H9 (cell line): ENCODE data around the gene EXD2. TPM values are rescaled to one million over a fixed set of nuclear protein-coding genes. Genes with fewer than 3 reads are reported as not detected.

Experiments used
- DNase-seq: peaks from one replicate; pipeline ENCODE4 v3.0.0-alpha.2; 2017
- H2AFZ ChIP-seq: one replicate; pipeline ENCODE4 v1.6.1; 2013; ENCODE audit warnings: mild to moderate bottlenecking, low read length, control low read depth, moderate library complexity
- H2AK5ac ChIP-seq: 2 replicates; pipeline ENCODE4 v1.6.1; 2013; ENCODE audit warnings: low read length, control low read depth, mixed read lengths; ENCODE audit not compliant: insufficient read length
- H2BK120ac ChIP-seq: one replicate; pipeline ENCODE4 v1.6.1; 2013; ENCODE audit warnings: low read depth, mild to moderate bottlenecking, low read length, control low read depth, inconsistent platforms; ENCODE audit not compliant: poor library complexity, severe bottlenecking
- H2BK12ac ChIP-seq: 2 replicates; pipeline ENCODE4 v1.6.1; 2013; ENCODE audit warnings: low read length, control low read depth, mixed read lengths, low read depth; ENCODE audit not compliant: insufficient read length
- H2BK15ac ChIP-seq: 2 replicates; pipeline ENCODE4 v1.6.1; 2013; ENCODE audit warnings: low read depth, low read length, control low read depth
- H2BK20ac ChIP-seq: one replicate; pipeline ENCODE4 v1.6.1; 2013; ENCODE audit warnings: low read depth, mild to moderate bottlenecking, low read length, control low read depth, inconsistent platforms; ENCODE audit not compliant: poor library complexity, severe bottlenecking
- H2BK5ac ChIP-seq: 2 replicates; pipeline ENCODE4 v1.6.1; 2013; ENCODE audit warnings: low read length, control low read depth, mixed read lengths; ENCODE audit not compliant: insufficient read length
- H3K14ac ChIP-seq: 2 replicates; pipeline ENCODE4 v1.6.1; 2013; ENCODE audit warnings: low read length, control low read depth; ENCODE audit not compliant: insufficient read depth
- H3K18ac ChIP-seq: 2 replicates; pipeline ENCODE4 v1.6.1; 2013; ENCODE audit warnings: low read depth, mild to moderate bottlenecking, mixed read lengths, low read length, control low read depth; ENCODE audit not compliant: insufficient read length
- H3K23ac ChIP-seq: 2 replicates; pipeline ENCODE4 v1.6.1; 2013; ENCODE audit warnings: low read length, control low read depth, mixed read lengths, low read depth; ENCODE audit not compliant: insufficient read length
- H3K23me2 ChIP-seq: 2 replicates; pipeline ENCODE4 v1.6.1; 2013; ENCODE audit warnings: low read depth, mild to moderate bottlenecking, mixed read lengths, low read length, control low read depth; ENCODE audit not compliant: insufficient read length, poor library complexity, severe bottlenecking
- H3K27ac ChIP-seq: 2 replicates; pipeline ENCODE4 v1.5.1; 2013; ENCODE audit warnings: low read length, control low read depth, mixed read lengths, low read depth; ENCODE audit not compliant: insufficient read length
- H3K27me3 ChIP-seq: 2 replicates; pipeline ENCODE4 v1.6.1; 2013; ENCODE audit warnings: low read length, control low read depth, inconsistent platforms; ENCODE audit not compliant: insufficient read depth
- H3K4ac ChIP-seq: 2 replicates; pipeline ENCODE4 v1.6.1; 2013; ENCODE audit warnings: low read depth, mild to moderate bottlenecking, control low read depth, inconsistent platforms, low read length, moderate library complexity
- H3K4me1 ChIP-seq: 2 replicates; pipeline ENCODE4 v1.6.1; 2013; ENCODE audit warnings: low read length, control low read depth, inconsistent platforms; ENCODE audit not compliant: insufficient read depth
- H3K4me2 ChIP-seq: 2 replicates; pipeline ENCODE4 v1.6.1; 2013; ENCODE audit warnings: low read length, control low read depth, mixed read lengths; ENCODE audit not compliant: insufficient read length, insufficient read depth
- H3K56ac ChIP-seq: 2 replicates; pipeline ENCODE4 v1.6.1; 2013; ENCODE audit warnings: low read depth, mild to moderate bottlenecking, mixed read lengths, low read length, control low read depth; ENCODE audit not compliant: insufficient read length
- H3K79me1 ChIP-seq: 2 replicates; pipeline ENCODE4 v1.6.1; 2013; ENCODE audit warnings: low read depth, mild to moderate bottlenecking, moderate library complexity, low read length, control low read depth, inconsistent platforms; ENCODE audit not compliant: insufficient read depth, poor library complexity, severe bottlenecking
- H3K79me2 ChIP-seq: 2 replicates; pipeline ENCODE4 v1.6.1; 2013; ENCODE audit warnings: low read length, control low read depth, inconsistent platforms; ENCODE audit not compliant: insufficient read depth
- H3K9ac ChIP-seq: 2 replicates; pipeline ENCODE4 v1.6.1; 2013; ENCODE audit warnings: low read length, control low read depth, mixed read lengths; ENCODE audit not compliant: insufficient read length; ENCODE audit errors: extremely low read depth
- H3K9me3 ChIP-seq: one replicate; pipeline ENCODE4 v1.6.1; 2013; ENCODE audit warnings: low read depth, low read length, inconsistent platforms; ENCODE audit not compliant: control insufficient read depth
- H3T11ph ChIP-seq: one replicate; pipeline ENCODE4 v1.6.1; 2013; ENCODE audit warnings: mild to moderate bottlenecking, low read length, control low read depth, inconsistent platforms
- H4K20me1 ChIP-seq: one replicate; pipeline ENCODE4 v1.6.1; 2013; ENCODE audit not compliant: control insufficient read depth, insufficient read length, insufficient read depth
- H4K5ac ChIP-seq: 2 replicates; pipeline ENCODE4 v1.6.1; 2013; ENCODE audit warnings: low read depth, mild to moderate bottlenecking, mixed read lengths, low read length, control low read depth; ENCODE audit not compliant: insufficient read length
- H4K8ac ChIP-seq: replicated peaks from 2 replicates; pipeline ENCODE4 v1.6.1; 2013; ENCODE audit warnings: low read length, control low read depth, mixed read lengths, low read depth; ENCODE audit not compliant: insufficient read length
- H4K91ac ChIP-seq: 2 replicates; pipeline ENCODE4 v1.6.1; 2013; ENCODE audit warnings: low read depth, mild to moderate bottlenecking, moderate library complexity, mixed read lengths, low read length, control low read depth; ENCODE audit not compliant: insufficient read length
- H3K27ac Mint-ChIP-seq, 3 experiments: 2 replicates in 2 of 3; 3 replicates in 1 of 3; pipeline ENCODE4 v1.8.0; 2020 to 2021; ENCODE audit warnings: mixed read lengths in 3 of 3, mild to moderate bottlenecking in 1 of 3, moderate library complexity in 1 of 3
- H3K27me3 Mint-ChIP-seq: 2 replicates; pipeline ENCODE4 v1.8.0; 2021; ENCODE audit warnings: low read depth, mild to moderate bottlenecking, moderate library complexity, mixed read lengths
- H3K36me3 Mint-ChIP-seq, 3 experiments: 2 replicates in 2 of 3; 3 replicates in 1 of 3; pipeline ENCODE4 v1.8.0; 2020 to 2021; ENCODE audit warnings: low read depth in 3 of 3, mixed read lengths in 3 of 3; ENCODE audit not compliant: insufficient read depth in 1 of 3
- H3K4me1 Mint-ChIP-seq, 2 experiments: 2 replicates each; pipeline ENCODE4 v1.8.0; 2020; ENCODE audit warnings: mixed read lengths in 2 of 2
- H3K4me3 Mint-ChIP-seq, 2 experiments: 2 replicates in 1 of 2; 3 replicates in 1 of 2; pipeline ENCODE4 v1.8.0; 2020 to 2021; ENCODE audit warnings: mild to moderate bottlenecking in 2 of 2, mixed read lengths in 2 of 2, moderate library complexity in 1 of 2
- H3K9me3 Mint-ChIP-seq, 2 experiments: 2 replicates in 1 of 2; 3 replicates in 1 of 2; pipeline ENCODE4 v1.8.0; 2020; ENCODE audit warnings: mild to moderate bottlenecking in 2 of 2, mixed read lengths in 2 of 2, moderate library complexity in 1 of 2
- WGBS: extraction: QIAGEN DNeasy Blood & Tissue Kit; methylation state at CpG from one replicate; pipeline ENCODE4 v1.1.7; 2013; ENCODE audit warnings: missing lambda C conversion rate, low lambda C conversion rate, mixed read lengths; ENCODE audit not compliant: insufficient read length; ENCODE audit errors: extremely low coverage; 5-methylcytosine and 5-hydroxymethylcytosine counted together
- total RNA-seq: library from RNA; stranded (reverse); gene quantifications from 2 replicates; pipeline ENCODE4 v1.2.1, GENCODE V29; 2021
- TF ChIP-seq, protein P1 (sequence below): fragments of 200-600 bp; sonication (generic); conservative IDR thresholded peaks from 3 replicates; pipeline ENCODE4 v1.8.0; 2021; ENCODE audit warnings: antibody characterized with exemption, mild to moderate bottlenecking

The EXD2 gene
- total RNA-seq, 1 experiment from 2014 or later, result 19.6 TPM

DNA sequence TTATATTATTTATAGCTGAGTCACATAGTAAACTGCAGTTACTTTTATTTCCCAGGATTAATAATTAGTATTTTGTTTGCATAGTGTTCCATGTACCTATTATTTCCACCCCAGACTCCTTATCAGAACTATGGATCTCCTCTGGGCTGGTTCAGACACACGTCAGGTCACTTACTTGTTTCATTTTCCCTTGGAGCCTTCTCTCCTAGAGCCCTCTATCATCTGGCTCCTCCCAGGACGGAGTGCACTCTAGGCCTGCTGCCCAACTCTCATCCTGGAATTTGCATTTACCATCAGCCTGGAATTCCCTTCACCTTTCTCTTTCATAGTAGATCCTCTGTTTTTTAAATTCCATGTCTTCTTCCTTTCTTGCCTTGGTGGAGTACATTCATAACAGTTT, 40.2 kb downstream of the EXD2 start:
- Mint-ChIP-seq H3K4me1 (no peaks in the 10 kb centered on the region), H3K9me3 (no peaks in the 10 kb centered on the region), H3K27me3 (no peaks in the 10 kb centered on the region), H3K27ac (peak overlapping the region in 1 of 3 experiments; percentile 35; a peak in 1 of 7 replicates), H3K4me3 (no peak overlapping the region), H3K36me3 (peaks cover 3 to 52% (median 47%) of the 10 kb centered on the region in 3 experiments; a peak in 6 of 7 replicates)
- Histone ChIP-seq H4K8ac (no peak overlapping the region), H3K9me3 (no peaks in the 10 kb centered on the region), H2BK120ac (no peak overlapping the region), H3K27ac (no peak overlapping the region), H3K27me3 (no peaks in the 10 kb centered on the region), H3K4me2 (no peak overlapping the region), H2AFZ (no peak overlapping the region), H2BK20ac (no peak overlapping the region), H3K23me2 (no peaks in the 10 kb centered on the region), H3K79me1 (no peaks in the 10 kb centered on the region), H4K20me1 (no peaks in the 10 kb centered on the region), H3T11ph (no peak overlapping the region), H4K5ac (no peak overlapping the region), H3K9ac (no peak overlapping the region), H3K4me1 (no peaks in the 10 kb centered on the region), H2BK5ac (no peak overlapping the region), H2BK12ac (no peak overlapping the region), H3K56ac (no peak overlapping the region), H3K18ac (no peak overlapping the region), H3K14ac (no peak overlapping the region), H3K4ac (no peak overlapping the region), H3K79me2 (no peaks in the 10 kb centered on the region), H3K23ac (no peak overlapping the region), H2AK5ac (no peak overlapping the region), H4K91ac (no peak overlapping the region), H2BK15ac (no peak overlapping the region)
- no CpG with 5 or more reads among the region's 2 CpGs for WGBS
- DNase-seq, result no peak
- TF ChIP-seq, protein P1, sequence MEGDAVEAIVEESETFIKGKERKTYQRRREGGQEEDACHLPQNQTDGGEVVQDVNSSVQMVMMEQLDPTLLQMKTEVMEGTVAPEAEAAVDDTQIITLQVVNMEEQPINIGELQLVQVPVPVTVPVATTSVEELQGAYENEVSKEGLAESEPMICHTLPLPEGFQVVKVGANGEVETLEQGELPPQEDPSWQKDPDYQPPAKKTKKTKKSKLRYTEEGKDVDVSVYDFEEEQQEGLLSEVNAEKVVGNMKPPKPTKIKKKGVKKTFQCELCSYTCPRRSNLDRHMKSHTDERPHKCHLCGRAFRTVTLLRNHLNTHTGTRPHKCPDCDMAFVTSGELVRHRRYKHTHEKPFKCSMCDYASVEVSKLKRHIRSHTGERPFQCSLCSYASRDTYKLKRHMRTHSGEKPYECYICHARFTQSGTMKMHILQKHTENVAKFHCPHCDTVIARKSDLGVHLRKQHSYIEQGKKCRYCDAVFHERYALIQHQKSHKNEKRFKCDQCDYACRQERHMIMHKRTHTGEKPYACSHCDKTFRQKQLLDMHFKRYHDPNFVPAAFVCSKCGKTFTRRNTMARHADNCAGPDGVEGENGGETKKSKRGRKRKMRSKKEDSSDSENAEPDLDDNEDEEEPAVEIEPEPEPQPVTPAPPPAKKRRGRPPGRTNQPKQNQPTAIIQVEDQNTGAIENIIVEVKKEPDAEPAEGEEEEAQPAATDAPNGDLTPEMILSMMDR, result no peak
